HS-27A (cell line): ENCODE results near the gene CDH4.

ENCODE experiments used
- DNase-seq: peaks from one replicate; pipeline ENCODE4 v3.0.0-alpha.2; 2012; ENCODE audit warnings: low read depth, missing footprints

CDH4 gene

GRCh38 chr20:61356196-61356595 lies 104.1 kb downstream of the CDH4 start:
- DNase-seq, result no peak

GRCh38 chr20:61357119-61357518 lies 105.1 kb downstream of the CDH4 start:
- DNase-seq, result no peak

- DNase-seq, result no peak
Measured at GRCh38 chr20:61359254-61359653, 107.2 kb downstream of the CDH4 start.

GRCh38 chr20:61360296-61360695 lies 108.2 kb downstream of the CDH4 start:
- no peak for DNase-seq

GRCh38 chr20:61360940-61361339 lies 108.9 kb downstream of the CDH4 start:
- no peak for DNase-seq

- DNase-seq, result no peak
Measured at GRCh38 chr20:61361501-61361900, 109.4 kb downstream of the CDH4 start.

- no peak for DNase-seq
Measured at GRCh38 chr20:61364147-61364546, 112.1 kb downstream of the CDH4 start.

GRCh38 chr20:61366914-61367313 lies 114.9 kb downstream of the CDH4 start:
- DNase-seq, result no peak

GRCh38 chr20:61369731-61370520 lies 117.9 kb downstream of the CDH4 start:
- DNase-seq, result no peak

GRCh38 chr20:61370841-61371303 lies 118.8 kb downstream of the CDH4 start:
- no peak for DNase-seq

- no peak for DNase-seq
Measured at GRCh38 chr20:61371501-61372136, 119.6 kb downstream of the CDH4 start.

GRCh38 chr20:61372137-61373054 lies 120.3 kb downstream of the CDH4 start:
- no peak for DNase-seq

GRCh38 chr20:61373055-61373399 lies 121.0 kb downstream of the CDH4 start:
- no peak for DNase-seq

- no peak for DNase-seq
Measured at GRCh38 chr20:61373956-61374545, 122.0 kb downstream of the CDH4 start.

- DNase-seq, result no peak
Measured at GRCh38 chr20:61376541-61377240, 124.6 kb downstream of the CDH4 start.

GRCh38 chr20:61378694-61379355 lies 126.8 kb downstream of the CDH4 start:
- no peak for DNase-seq

- no peak for DNase-seq
Measured at GRCh38 chr20:61379898-61380544, 128.0 kb downstream of the CDH4 start.

- DNase-seq, result no peak
Measured at GRCh38 chr20:61380545-61380915, 128.5 kb downstream of the CDH4 start.

- no peak for DNase-seq
Measured at GRCh38 chr20:61382194-61382593, 130.1 kb downstream of the CDH4 start.

GRCh38 chr20:61385296-61385695 lies 133.2 kb downstream of the CDH4 start:
- no peak for DNase-seq

- no peak for DNase-seq
Measured at GRCh38 chr20:61385731-61386130, 133.7 kb downstream of the CDH4 start.
